Activated CD8-positive, alpha-beta memory T cell treated with anti-CD3 and anti-CD28 coated beads for 4 hours (primary cell): ENCODE data around the gene PDZK1.
"Not testable (repeated sequence)": the region's sequence is repeated elsewhere in the genome, so short reads cannot be mapped to it uniquely, and the experiment has no call there.

ENCODE experiments used
- DNase-seq, 2 donors: peaks; one replicate each; pipeline ENCODE4 v3.0.0-alpha.2; 2020; ENCODE audit warnings: low read depth in 2 of 2

Gene PDZK1

DNA sequence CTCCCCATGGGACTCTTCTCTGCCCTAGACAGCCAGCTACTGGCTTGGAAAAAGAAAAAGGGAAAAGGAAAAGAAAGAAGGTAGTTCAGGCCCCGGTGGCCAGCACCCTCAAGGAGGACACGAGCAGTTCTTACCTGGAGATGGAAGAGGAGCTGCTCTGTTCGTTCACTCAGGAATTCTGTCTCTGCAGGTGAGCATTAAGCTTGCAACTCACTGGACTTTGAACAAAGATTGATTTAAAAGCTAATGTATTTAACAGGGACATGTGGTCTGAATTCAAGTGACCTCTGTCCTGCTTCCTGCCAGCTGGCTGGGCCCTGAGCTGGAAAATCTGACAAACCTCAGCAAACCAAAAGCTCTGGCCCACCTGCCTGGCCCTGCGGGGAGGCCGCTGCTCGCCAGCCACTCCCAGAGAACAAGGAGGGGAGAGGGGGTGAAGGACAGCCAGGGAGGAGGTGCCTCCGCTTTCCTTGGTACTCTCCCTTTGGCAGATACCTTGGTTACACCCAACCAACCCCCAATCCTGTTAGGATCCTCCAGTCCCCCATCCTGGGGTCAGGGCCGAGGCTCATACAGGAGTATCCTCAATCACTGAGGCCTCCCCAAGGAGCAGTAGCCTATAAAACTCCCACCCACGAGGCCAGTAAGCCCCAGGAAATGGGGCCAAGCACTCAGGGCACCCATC lies at the start of gene PDZK1:
Gene PDZK1 (minus strand): TSS at position 186 of the 685 bp plus-strand sequence. CDS start 19,347 bp downstream, outside the sequence.
- DNase-seq, result no peak

DNA sequence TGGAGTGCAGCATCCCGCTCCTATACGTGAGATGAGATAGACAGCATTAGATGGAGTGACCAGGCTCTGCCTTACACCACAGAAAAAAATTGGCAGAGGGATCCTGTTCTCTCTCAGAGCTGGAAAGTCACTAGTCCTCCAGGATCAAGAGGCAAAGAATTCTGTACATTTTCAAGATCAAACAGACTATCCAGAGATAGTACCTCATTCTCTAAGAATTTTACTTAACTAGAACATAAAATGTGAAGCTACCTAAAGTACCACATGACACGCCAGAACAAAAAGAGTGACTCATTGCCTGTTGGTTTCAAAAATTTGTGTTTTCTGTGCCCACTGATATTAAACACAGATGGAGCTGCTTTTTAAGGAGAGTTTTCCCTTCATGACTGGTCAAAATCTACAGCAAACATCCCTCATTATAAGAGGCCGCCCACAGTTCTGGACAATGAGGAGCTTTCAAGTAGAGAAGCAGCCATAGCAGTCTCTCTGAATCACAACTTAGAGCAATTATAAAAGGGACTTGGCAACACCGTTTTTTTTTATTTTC lies 44.4 kb upstream of the PDZK1 start:
- no peak for DNase-seq

GRCh38 chr1:145750426-145750825 lies 43.3 kb upstream of the PDZK1 start:
- no peak for DNase-seq

GRCh38 chr1:145747398-145748247 lies 40.5 kb upstream of the PDZK1 start:
- DNase-seq, result no peak

DNA sequence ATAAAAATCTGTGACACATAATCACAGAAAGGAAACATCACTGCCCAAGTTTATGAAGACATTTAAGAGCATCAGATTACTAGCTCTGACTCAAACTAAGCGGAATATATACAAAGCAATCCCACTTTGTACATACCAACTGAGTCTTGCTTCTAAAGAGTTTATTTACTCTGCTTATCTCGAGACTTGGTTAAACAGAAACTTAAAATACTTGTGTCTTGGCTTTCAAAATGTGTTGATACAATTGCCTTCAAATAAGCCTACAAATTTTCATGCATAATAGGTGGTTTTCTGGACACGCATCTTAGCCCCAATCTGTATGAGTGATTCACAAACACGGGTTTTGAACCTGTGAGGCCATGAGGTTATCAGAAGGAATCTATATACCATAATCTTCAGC lies 33.1 kb upstream of the PDZK1 start:
- no peak for DNase-seq

- no peak for DNase-seq
Measured at GRCh38 chr1:145736191-145736590, 29.0 kb upstream of the PDZK1 start.

DNA sequence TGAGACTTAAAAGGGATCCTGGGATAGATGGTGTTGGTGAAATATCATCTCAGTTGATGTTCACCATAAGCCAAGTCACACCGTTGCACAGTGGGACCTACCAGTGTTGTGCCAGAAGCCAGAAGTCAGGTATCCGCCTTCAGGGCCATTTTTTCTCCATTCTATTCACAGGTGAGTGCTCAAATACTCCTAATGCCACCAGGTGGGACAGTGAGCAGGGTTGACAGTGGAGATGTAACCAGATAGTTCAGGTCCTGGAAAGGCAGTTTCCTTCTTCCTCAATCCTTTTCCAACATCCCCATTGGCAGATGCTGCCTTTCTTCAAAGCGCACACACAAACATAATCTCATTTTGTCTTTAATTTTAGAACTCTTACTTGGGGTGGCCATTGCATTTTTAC lies 23.7 kb upstream of the PDZK1 start:
- no peak for DNase-seq

DNA sequence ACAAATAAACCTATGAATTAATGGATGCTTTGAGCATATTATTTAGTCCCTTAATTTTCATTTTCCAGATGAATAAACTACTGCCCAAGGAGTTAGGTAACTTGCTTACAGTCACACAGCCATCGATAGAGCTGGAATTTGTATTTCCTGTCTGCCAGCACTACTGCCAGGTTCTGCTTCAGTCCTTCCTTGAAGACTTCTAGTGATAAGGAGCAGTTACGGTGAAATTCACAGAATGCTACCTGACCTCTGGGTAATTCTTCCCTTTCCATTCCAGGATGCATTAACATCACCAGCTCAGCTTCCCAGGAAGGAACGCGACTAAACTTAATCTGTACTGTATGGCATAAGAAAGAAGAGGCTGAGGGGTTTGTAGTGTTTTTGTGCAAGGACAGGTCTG lies 23.3 kb upstream of the PDZK1 start:
- DNase-seq, result no peak

GRCh38 chr1:145729666-145730436 lies 22.7 kb upstream of the PDZK1 start:
- no peak for DNase-seq

- DNase-seq, result no peak
Measured at GRCh38 chr1:145729196-145729595, 22.0 kb upstream of the PDZK1 start.

DNA sequence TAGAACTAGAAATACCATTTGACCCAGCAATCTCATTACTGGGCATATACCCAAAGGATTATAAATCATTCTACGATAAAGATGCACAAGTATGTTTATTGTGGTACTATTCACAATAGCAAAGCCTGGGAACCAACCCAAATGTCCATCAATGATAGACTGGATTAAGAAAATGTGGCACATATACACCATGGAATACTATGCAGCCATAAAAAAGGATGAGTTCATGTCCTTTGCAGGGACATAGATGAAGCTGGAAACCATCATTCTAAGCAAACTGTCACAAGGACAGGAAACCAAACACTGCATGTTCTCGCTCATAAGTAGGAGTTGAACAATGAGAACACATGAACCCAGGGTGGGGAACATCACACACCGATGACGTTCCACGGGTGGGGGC lies 19.0 kb upstream of the PDZK1 start:
- not testable (repeated sequence) for DNase-seq

GRCh38 chr1:145720878-145721671 lies 13.9 kb upstream of the PDZK1 start:
- peak; percentile 38 to 50 for DNase-seq

- no peak for DNase-seq
Measured at GRCh38 chr1:145720556-145720877, 13.3 kb upstream of the PDZK1 start.

DNA sequence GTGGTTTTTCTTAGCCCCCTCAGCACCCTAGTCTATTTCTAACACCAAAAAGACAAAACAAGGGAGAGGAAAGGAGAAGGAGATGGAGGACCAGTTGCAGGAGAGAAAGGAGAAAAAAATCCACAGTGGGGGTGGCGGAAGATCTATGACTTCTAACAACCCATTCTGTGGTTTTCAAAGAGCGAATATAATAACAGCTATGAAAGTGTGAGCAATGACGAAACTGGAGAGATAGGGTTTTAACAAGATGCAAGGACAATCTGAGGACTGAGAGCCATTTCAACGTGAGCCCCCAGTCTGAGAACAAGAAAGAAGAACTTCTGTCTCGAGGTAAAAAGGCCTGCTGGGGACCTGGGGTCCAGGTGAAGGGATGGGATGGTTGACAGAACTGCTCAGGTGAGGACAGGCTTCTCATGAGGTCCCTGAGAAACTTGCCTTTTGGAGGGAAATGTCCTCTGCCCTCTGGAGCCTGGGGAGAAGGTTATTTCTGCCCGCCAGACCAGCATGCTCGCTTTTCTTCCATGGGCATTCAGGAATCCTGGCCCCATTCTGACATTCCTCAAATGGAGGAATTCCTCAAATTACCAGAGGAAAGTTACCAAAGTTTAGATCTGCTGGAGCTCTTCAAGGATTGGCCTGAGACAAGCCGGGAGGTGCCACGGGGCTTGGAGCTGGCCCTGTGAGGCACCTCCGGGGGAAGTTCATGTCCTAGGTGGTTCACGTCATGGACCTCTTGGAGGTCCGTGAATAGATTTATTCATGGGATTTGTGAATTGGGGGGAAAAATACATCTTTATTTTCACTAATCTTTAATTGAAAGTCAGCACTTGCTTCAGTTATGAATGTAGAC lies 12.3 kb upstream of the PDZK1 start, which contains the start of gene CD160:
Gene CD160 (plus strand): TSS at position 270 of the 850 bp plus-strand sequence. CDS start 8,829 bp downstream, outside the sequence.
- no peak for DNase-seq

GRCh38 chr1:145718465-145718864 lies 11.3 kb upstream of the PDZK1 start:
- not testable (repeated sequence) for DNase-seq

GRCh38 chr1:145717833-145718232 lies 10.7 kb upstream of the PDZK1 start:
- DNase-seq, result no peak

DNA sequence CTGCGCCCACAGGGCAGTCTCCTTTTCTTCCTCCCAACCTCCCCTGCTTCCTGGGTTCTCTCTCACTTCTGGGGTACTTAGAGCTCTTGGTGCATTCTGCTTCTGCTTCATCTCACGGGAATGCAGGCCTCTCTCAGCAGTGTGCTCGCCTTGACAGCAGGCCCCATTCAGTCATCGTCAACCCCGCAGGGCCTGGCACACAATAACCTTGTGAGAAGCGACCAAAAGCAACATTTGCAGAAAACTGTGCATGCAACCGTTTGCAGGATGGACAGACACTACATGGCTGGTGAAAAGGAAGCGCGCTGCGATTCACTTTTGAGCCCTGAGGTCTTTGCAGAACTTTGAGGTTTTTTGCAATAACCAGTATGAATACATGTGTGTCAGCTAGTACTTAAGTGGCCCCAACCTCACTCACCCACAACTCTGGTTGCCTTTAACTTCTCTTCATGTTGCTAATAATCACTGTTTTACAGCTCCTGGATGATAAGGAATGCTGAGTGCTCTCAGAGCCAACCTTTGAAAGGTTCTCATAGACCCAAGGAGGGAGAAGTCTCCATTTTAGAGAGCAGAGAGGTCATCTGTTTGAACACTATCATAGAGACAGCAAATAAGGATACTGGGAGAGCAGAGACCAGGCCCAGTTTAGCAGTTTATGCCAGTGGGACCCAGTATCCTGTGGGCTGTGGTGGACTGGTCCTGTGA lies 9.6 kb upstream of the PDZK1 start:
- DNase-seq, result no peak

GRCh38 chr1:145714524-145715111 lies 7.5 kb upstream of the PDZK1 start:
- no peak for DNase-seq

- no peak for DNase-seq
Measured at GRCh38 chr1:145711213-145711651, 4.1 kb upstream of the PDZK1 start.
